ENCODE data around the gene TBC1D22A. TPM values are rescaled to one million over a fixed set of nuclear protein-coding genes. Genes with fewer than 3 reads are reported as not detected.

TBC1D22A gene
- total and polyA plus RNA-seq, 4 donors, result 4.1 to 12.4 (median 8.4) TPM

DNA sequence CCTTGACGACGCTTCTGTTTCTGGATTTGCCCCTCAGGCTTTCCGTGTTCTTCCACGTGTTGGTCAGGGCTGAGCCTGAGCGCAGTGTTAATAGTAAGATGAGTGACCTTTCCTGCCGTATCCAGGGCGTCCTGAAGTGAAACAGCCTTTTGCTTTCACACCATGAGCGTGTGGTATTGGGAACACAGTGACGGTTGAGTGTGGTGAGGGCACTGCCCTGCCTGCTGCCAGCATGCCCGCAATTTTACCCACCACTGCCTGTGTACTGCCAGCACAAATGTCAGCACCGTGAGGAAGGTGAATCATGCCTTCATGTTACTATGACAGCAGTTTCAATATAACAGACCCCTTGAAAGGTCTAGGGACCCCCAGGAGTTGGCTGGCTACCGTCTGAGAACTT, 217.1 kb downstream of the TBC1D22A start:
- Histone ChIP-seq H3K36me3 (ENCODE audit: control insufficient read depth in 4 of 4, insufficient read depth in 3 of 4, low read depth in 1 of 4, low read length in 3 of 4) (peaks cover 2 to 17% (median 13%) of the 10 kb centered on the region in 4 donors), H3K9me3 (ENCODE audit: control insufficient read depth in 4 of 4, low read length in 3 of 4) (no peaks in the 10 kb centered on the region), H3K9ac (ENCODE audit: low read depth in 1 of 2, low read length in 2 of 2) (no peak overlapping the region), H3K4me3 (ENCODE audit: low read depth in 1 of 3, low read length in 3 of 3) (no peak overlapping the region), H3K27me3 (ENCODE audit: control insufficient read depth in 4 of 4, insufficient read depth in 4 of 4, low read length in 3 of 4) (no peaks in the 10 kb centered on the region), H3K27ac (ENCODE audit: low read depth in 1 of 2, low read length in 2 of 2) (no peak overlapping the region), H3K4me1 (ENCODE audit: control insufficient read depth in 4 of 4, insufficient read depth in 4 of 4, low read length in 3 of 4) (no peaks in the 10 kb centered on the region)
- WGBS, result 98% methylated on average over 12 of the region's 12 CpGs
- TF ChIP-seq, protein P1, sequence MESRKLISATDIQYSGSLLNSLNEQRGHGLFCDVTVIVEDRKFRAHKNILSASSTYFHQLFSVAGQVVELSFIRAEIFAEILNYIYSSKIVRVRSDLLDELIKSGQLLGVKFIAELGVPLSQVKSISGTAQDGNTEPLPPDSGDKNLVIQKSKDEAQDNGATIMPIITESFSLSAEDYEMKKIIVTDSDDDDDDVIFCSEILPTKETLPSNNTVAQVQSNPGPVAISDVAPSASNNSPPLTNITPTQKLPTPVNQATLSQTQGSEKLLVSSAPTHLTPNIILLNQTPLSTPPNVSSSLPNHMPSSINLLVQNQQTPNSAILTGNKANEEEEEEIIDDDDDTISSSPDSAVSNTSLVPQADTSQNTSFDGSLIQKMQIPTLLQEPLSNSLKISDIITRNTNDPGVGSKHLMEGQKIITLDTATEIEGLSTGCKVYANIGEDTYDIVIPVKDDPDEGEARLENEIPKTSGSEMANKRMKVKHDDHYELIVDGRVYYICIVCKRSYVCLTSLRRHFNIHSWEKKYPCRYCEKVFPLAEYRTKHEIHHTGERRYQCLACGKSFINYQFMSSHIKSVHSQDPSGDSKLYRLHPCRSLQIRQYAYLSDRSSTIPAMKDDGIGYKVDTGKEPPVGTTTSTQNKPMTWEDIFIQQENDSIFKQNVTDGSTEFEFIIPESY (IDR thresholded peaks at IDR 0.05), result no peak
- TF ChIP-seq JUND (IDR thresholded peaks at IDR 0.05) (no peak), HNF4A (conservative IDR thresholded peaks at IDR 0.05) (no peak), NR2F2 (IDR thresholded peaks at IDR 0.05) (no peak), EGR1 (IDR thresholded peaks at IDR 0.05; ENCODE audit: low read depth in 2 of 2) (no peak), FOXA2 (IDR thresholded peaks at IDR 0.05) (no peak), HNF4G (IDR thresholded peaks at IDR 0.05) (no peak), RXRA (IDR thresholded peaks at IDR 0.05) (no peak), GABPA (IDR thresholded peaks at IDR 0.05 in 1 of 2, conservative IDR thresholded peaks at IDR 0.05 in 1 of 2) (no peak), FOXA1 (IDR thresholded peaks at IDR 0.05) (no peak), RAD21 (IDR thresholded peaks at IDR 0.05) (no peak)
- TF ChIP-seq, protein P2, sequence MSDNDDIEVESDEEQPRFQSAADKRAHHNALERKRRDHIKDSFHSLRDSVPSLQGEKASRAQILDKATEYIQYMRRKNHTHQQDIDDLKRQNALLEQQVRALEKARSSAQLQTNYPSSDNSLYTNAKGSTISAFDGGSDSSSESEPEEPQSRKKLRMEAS (IDR thresholded peaks at IDR 0.05), result no peak
- TF ChIP-seq, protein P3, sequence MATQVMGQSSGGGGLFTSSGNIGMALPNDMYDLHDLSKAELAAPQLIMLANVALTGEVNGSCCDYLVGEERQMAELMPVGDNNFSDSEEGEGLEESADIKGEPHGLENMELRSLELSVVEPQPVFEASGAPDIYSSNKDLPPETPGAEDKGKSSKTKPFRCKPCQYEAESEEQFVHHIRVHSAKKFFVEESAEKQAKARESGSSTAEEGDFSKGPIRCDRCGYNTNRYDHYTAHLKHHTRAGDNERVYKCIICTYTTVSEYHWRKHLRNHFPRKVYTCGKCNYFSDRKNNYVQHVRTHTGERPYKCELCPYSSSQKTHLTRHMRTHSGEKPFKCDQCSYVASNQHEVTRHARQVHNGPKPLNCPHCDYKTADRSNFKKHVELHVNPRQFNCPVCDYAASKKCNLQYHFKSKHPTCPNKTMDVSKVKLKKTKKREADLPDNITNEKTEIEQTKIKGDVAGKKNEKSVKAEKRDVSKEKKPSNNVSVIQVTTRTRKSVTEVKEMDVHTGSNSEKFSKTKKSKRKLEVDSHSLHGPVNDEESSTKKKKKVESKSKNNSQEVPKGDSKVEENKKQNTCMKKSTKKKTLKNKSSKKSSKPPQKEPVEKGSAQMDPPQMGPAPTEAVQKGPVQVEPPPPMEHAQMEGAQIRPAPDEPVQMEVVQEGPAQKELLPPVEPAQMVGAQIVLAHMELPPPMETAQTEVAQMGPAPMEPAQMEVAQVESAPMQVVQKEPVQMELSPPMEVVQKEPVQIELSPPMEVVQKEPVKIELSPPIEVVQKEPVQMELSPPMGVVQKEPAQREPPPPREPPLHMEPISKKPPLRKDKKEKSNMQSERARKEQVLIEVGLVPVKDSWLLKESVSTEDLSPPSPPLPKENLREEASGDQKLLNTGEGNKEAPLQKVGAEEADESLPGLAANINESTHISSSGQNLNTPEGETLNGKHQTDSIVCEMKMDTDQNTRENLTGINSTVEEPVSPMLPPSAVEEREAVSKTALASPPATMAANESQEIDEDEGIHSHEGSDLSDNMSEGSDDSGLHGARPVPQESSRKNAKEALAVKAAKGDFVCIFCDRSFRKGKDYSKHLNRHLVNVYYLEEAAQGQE (IDR thresholded peaks at IDR 0.05), result no peak
- DNase-seq (ENCODE audit: low spot score), result no peak

DNA sequence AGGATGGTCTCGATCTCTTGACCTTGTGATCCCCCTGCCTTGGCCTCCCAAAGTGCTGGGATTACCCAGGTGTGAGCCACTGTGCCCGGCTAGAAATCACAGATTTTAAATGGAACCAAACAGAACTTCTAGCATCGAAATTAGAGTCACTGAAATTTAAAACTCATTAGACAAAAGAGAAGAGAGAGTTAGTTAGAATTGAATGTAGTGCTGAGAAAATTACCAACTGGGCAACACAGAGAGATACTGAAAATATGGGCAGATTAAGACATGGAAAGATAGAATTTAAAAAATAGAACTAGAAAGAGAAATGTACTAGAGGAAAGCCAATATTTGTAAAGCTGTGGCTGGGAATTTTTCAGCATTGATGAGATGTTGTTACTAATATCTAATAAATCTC, 217.9 kb downstream of the TBC1D22A start:
- no peak for TF ChIP-seq FOXA2 (IDR thresholded peaks at IDR 0.05)
- no peak for TF ChIP-seq RAD21 (IDR thresholded peaks at IDR 0.05)
- Histone ChIP-seq H3K27me3 (ENCODE audit: control insufficient read depth in 4 of 4, insufficient read depth in 4 of 4, low read length in 3 of 4) (no peaks in the 10 kb centered on the region), H3K27ac (ENCODE audit: low read depth in 1 of 2, low read length in 2 of 2) (no peak overlapping the region), H3K4me3 (ENCODE audit: low read depth in 1 of 3, low read length in 3 of 3) (no peak overlapping the region), H3K9me3 (ENCODE audit: control insufficient read depth in 4 of 4, low read length in 3 of 4) (no peaks in the 10 kb centered on the region), H3K4me1 (ENCODE audit: control insufficient read depth in 4 of 4, insufficient read depth in 4 of 4, low read length in 3 of 4) (peaks cover 0 to 3% (median 0%) of the 10 kb centered on the region in 4 donors), H3K9ac (ENCODE audit: low read depth in 1 of 2, low read length in 2 of 2) (no peak overlapping the region), H3K36me3 (ENCODE audit: control insufficient read depth in 4 of 4, insufficient read depth in 3 of 4, low read depth in 1 of 4, low read length in 3 of 4) (peaks cover 0 to 14% (median 9%) of the 10 kb centered on the region in 4 donors)
- WGBS, result 99% methylated on average over 3 of the region's 3 CpGs
- no peak for DNase-seq (ENCODE audit: low spot score)

DNA sequence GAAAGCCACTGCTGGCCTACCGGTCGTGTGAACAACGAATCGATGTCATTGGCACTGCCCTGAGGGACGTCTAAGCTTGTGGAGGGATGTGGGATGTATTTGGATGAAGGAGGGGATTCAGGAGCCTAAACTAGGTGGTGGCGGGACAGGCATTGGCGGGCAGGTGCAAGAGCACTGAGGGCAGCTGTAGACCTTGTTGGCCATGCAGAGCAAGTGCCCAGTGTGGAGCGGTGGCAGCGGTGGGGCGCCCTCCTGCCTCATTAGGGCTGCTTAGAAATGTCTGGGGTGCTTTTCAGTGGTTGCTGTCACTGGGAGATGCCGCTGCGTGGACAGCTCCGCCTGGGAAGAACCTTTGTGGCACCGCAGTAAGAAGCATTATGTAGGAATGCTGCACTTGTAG, 220.2 kb downstream of the TBC1D22A start:
- DNase-seq (ENCODE audit: low spot score), result no peak
- Histone ChIP-seq H3K36me3 (ENCODE audit: control insufficient read depth in 4 of 4, insufficient read depth in 3 of 4, low read depth in 1 of 4, low read length in 3 of 4) (peaks cover 0 to 10% (median 2%) of the 10 kb centered on the region in 4 donors), H3K9ac (ENCODE audit: low read depth in 1 of 2, low read length in 2 of 2) (no peak overlapping the region), H3K4me3 (ENCODE audit: low read depth in 1 of 3, low read length in 3 of 3) (no peak overlapping the region), H3K27me3 (ENCODE audit: control insufficient read depth in 4 of 4, insufficient read depth in 4 of 4, low read length in 3 of 4) (no peaks in the 10 kb centered on the region), H3K27ac (ENCODE audit: low read depth in 1 of 2, low read length in 2 of 2) (no peak overlapping the region), H3K9me3 (ENCODE audit: control insufficient read depth in 4 of 4, low read length in 3 of 4) (no peaks in the 10 kb centered on the region), H3K4me1 (ENCODE audit: control insufficient read depth in 4 of 4, insufficient read depth in 4 of 4, low read length in 3 of 4) (peaks cover 0 to 3% (median 0%) of the 10 kb centered on the region in 4 donors)
- 98% methylated on average over 14 of the region's 14 CpGs for WGBS
- no peak for TF ChIP-seq RAD21 (IDR thresholded peaks at IDR 0.05)
- TF ChIP-seq, protein P4, sequence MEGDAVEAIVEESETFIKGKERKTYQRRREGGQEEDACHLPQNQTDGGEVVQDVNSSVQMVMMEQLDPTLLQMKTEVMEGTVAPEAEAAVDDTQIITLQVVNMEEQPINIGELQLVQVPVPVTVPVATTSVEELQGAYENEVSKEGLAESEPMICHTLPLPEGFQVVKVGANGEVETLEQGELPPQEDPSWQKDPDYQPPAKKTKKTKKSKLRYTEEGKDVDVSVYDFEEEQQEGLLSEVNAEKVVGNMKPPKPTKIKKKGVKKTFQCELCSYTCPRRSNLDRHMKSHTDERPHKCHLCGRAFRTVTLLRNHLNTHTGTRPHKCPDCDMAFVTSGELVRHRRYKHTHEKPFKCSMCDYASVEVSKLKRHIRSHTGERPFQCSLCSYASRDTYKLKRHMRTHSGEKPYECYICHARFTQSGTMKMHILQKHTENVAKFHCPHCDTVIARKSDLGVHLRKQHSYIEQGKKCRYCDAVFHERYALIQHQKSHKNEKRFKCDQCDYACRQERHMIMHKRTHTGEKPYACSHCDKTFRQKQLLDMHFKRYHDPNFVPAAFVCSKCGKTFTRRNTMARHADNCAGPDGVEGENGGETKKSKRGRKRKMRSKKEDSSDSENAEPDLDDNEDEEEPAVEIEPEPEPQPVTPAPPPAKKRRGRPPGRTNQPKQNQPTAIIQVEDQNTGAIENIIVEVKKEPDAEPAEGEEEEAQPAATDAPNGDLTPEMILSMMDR (IDR thresholded peaks at IDR 0.05; ENCODE audit: low read depth, low read length, missing input control), result no peak
- TF ChIP-seq, protein P1 (IDR thresholded peaks at IDR 0.05), result no peak
- no peak for TF ChIP-seq FOXA2 (IDR thresholded peaks at IDR 0.05)
- TF ChIP-seq JUND (IDR thresholded peaks at IDR 0.05), result no peak
- no peak for TF ChIP-seq YY1 (IDR thresholded peaks at IDR 0.05)
